Naive thymus-derived CD4-positive, alpha-beta T cell (primary cell): ENCODE results near the gene MNX1. TPM values are rescaled to one million over a fixed set of nuclear protein-coding genes. Genes with fewer than 3 reads are reported as not detected.

Source experiments
- ATAC-seq: fragments of 150-1000 bp; cut with Tn5 transposase; 2 replicates; pipeline ENCODE4 v1.10.0; 2021; ENCODE audit warnings: mild to moderate bottlenecking, moderate library complexity
- CTCF ChIA-PET: fragments of 350-600 bp; sonication (Branson Sonifier 250); formaldehyde crosslinking; loops from one replicate; lab custom pipeline; 2021; ENCODE audit warnings: antibody characterized with exemption; lab: Charles Lee
- POLR2A ChIA-PET: fragments of 350-600 bp; sonication (Branson Sonifier 250); formaldehyde crosslinking; loops from one replicate; lab custom pipeline; 2021; ENCODE audit warnings: antibody characterized with exemption, inconsistent platforms; lab: Charles Lee
- DNase-seq, 9 donors: peaks; one replicate each; pipeline versions ENCODE4 v3.0.0 to v3.0.0-alpha.2; 2020 to 2022; ENCODE audit warnings: mixed read lengths in 1 of 9
- H3K27ac ChIP-seq: one replicate; pipeline ENCODE4 v1.7.0; 2013; ENCODE audit warnings: mild to moderate bottlenecking, low read depth, low read length, moderate library complexity
- H3K27me3 ChIP-seq, 2 donors: one replicate each; pipeline ENCODE4 v1.7.0; 2013; ENCODE audit warnings: low read length in 2 of 2, mild to moderate bottlenecking in 2 of 2, moderate library complexity in 2 of 2; ENCODE audit not compliant: control insufficient read depth in 2 of 2, insufficient read depth in 2 of 2
- H3K36me3 ChIP-seq, 3 experiments: 1 replicate in 2 of 3; 2 replicates in 1 of 3; pipeline ENCODE4 v1.7.0; 2013; ENCODE audit warnings: low read length in 3 of 3, mild to moderate bottlenecking in 3 of 3, moderate library complexity in 1 of 3; ENCODE audit not compliant: insufficient read depth in 3 of 3, control insufficient read depth in 2 of 3
- H3K4me1 ChIP-seq, 2 donors: one replicate each; pipeline ENCODE4 v1.7.0; 2013; ENCODE audit warnings: low read length in 2 of 2, mild to moderate bottlenecking in 2 of 2, moderate library complexity in 1 of 2; ENCODE audit not compliant: control insufficient read depth in 2 of 2, insufficient read depth in 2 of 2
- H3K4me3 ChIP-seq: 2 replicates; pipeline ENCODE4 v1.7.0; 2013; ENCODE audit warnings: mild to moderate bottlenecking, low read length
- H3K9me3 ChIP-seq, 3 experiments: 1 replicate in 2 of 3; 2 replicates in 1 of 3; pipeline ENCODE4 v1.7.0; 2013; ENCODE audit warnings: low read length in 3 of 3; ENCODE audit not compliant: control insufficient read depth in 2 of 3
- H3K27ac Mint-ChIP-seq, 9 donors: one replicate each; pipeline ENCODE4 v1.8.0; 2020 to 2022; ENCODE audit warnings: mixed read lengths in 9 of 9, mild to moderate bottlenecking in 8 of 9, moderate library complexity in 5 of 9, inconsistent platforms in 2 of 9
- H3K27me3 Mint-ChIP-seq, 5 donors: one replicate each; pipeline ENCODE4 v1.8.0; 2021 to 2022; ENCODE audit warnings: mixed read lengths in 5 of 5, mild to moderate bottlenecking in 1 of 5
- H3K36me3 Mint-ChIP-seq, 5 donors: one replicate each; pipeline ENCODE4 v1.8.0; 2020 to 2022; ENCODE audit warnings: mixed read lengths in 5 of 5, mild to moderate bottlenecking in 3 of 5, inconsistent platforms in 1 of 5
- H3K4me1 Mint-ChIP-seq, 7 donors: one replicate each; pipeline ENCODE4 v1.8.0; 2020 to 2022; ENCODE audit warnings: mixed read lengths in 7 of 7, mild to moderate bottlenecking in 3 of 7, inconsistent platforms in 1 of 7
- H3K4me3 Mint-ChIP-seq, 10 donors: one replicate each; pipeline ENCODE4 v1.8.0; 2020 to 2022; ENCODE audit warnings: mild to moderate bottlenecking in 10 of 10, mixed read lengths in 10 of 10, moderate library complexity in 6 of 10, inconsistent platforms in 2 of 10
- H3K9me3 Mint-ChIP-seq, 11 donors: one replicate each; pipeline ENCODE4 v1.8.0; 2020 to 2022; ENCODE audit warnings: mixed read lengths in 11 of 11, mild to moderate bottlenecking in 4 of 11, inconsistent platforms in 1 of 11, moderate library complexity in 1 of 11
- intact Hi-C, 2 donors: fragments of 100-400 bp; cut with micrococcal nuclease; formaldehyde crosslinking; loops; one replicate each; pipeline ENCODE4 v1.15.1; 2023
- polyA plus RNA-seq, 2 donors: library from polyadenylated mRNA; unstranded; fragments of 300-500 nt; fragmentation: Illumina TruSeq; gene quantifications; one replicate each; pipeline ENCODE4 v1.2.3, GENCODE V29; 2021
- total RNA-seq, 6 experiments: library from RNA in 5 of 6; stranded (reverse) in 5 of 6; gene quantifications; 1 replicate in 5 of 6; 2 replicates in 1 of 6; pipeline ENCODE4 v1.2.3 and lab custom pipeline; 2021 to 2026

Gene MNX1
- total and polyA plus RNA-seq, 7 experiments from 2014 or later, result not detected

- Mint-ChIP-seq H3K27ac (peak overlapping the region in 1 of 9 donors; percentile 38), H3K9me3 (peaks cover 0 to 4% (median 0%) of the 10 kb centered on the region in 11 donors), H3K27me3 (peaks cover 62 to 87% (median 72%) of the 10 kb centered on the region in 5 donors), H3K36me3 (peaks cover 0 to 5% (median 0%) of the 10 kb centered on the region in 5 donors), H3K4me1 (peaks cover 13 to 39% (median 28%) of the 10 kb centered on the region in 7 donors), H3K4me3 (peak overlapping the region; percentile 62 to 85 (median 80))
- Histone ChIP-seq H3K27ac (no peak overlapping the region), H3K36me3 (no peaks in the 10 kb centered on the region), H3K27me3 (peaks cover 13 to 18% of the 10 kb centered on the region in 2 donors), H3K4me3 (no peak overlapping the region), H3K4me1 (peaks cover 0 to 14% of the 10 kb centered on the region in 2 donors), H3K9me3 (no peaks in the 10 kb centered on the region)
- DNase-seq (no peak), ATAC-seq (no peak)
- ChIA-PET CTCF (no interaction called here), POLR2A (no interaction called here)
- intact Hi-C loops, result loop anchor here in 1 of 2 donors (5.0 kb wide), 2 partner anchors 1198 to 1623 kb away; no protein-coding TSS in a partner anchor
Observed at GRCh38 chr7:156999958-157000726, 10.3 kb downstream of the MNX1 start.

- H3K4me1 ChIP-seq, result peaks cover 0 to 14% of the 10 kb centered on the region in 2 donors
- Mint-ChIP-seq H3K36me3 (peaks cover 0 to 5% (median 0%) of the 10 kb centered on the region in 5 donors), H3K4me1 (peaks cover 12 to 31% (median 20%) of the 10 kb centered on the region in 7 donors), H3K4me3 (peak overlapping the region; percentile 43 to 83 (median 66)), H3K9me3 (peaks cover 0 to 4% (median 0%) of the 10 kb centered on the region in 11 donors), H3K27ac (no peak overlapping the region), H3K27me3 (peaks cover 58 to 84% (median 67%) of the 10 kb centered on the region in 5 donors)
- H3K4me3 ChIP-seq, result peak overlapping the region; percentile 33
- ATAC-seq, result no peak
- H3K27me3 ChIP-seq, result peaks cover 13 to 18% of the 10 kb centered on the region in 2 donors
- H3K36me3 ChIP-seq, result no peaks in the 10 kb centered on the region
- H3K9me3 ChIP-seq, result no peaks in the 10 kb centered on the region
- no peak overlapping the region for H3K27ac ChIP-seq
- CTCF ChIA-PET, result no interaction called here
- POLR2A ChIA-PET, result no interaction called here
- intact Hi-C loops, result no loop called here
- DNase-seq, result no peak
Observed at GRCh38 chr7:156998988-156999957, 11.2 kb downstream of the MNX1 start.

DNA sequence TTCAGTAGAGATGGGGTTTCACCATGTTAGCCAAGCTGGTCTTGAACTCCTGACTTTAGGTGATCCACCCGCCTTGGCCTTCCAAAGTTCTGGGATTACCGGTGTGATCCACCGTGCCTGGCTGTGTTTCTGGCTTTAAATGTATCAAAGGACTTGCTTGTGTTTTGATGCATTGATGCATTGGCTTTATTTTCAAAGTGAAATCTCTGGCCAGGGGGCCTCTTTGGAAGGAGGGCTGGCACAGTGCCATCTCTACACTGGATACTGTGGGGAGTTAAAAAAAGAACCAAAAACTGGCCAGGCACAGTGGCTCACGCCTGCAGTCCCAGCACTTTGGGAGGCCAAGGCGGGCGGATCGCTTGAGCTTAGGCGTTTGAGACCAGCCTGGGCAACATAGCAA is 16.0 kb downstream of the MNX1 start:
- Mint-ChIP-seq H3K4me1 (peaks cover 0 to 9% (median 4%) of the 10 kb centered on the region in 7 donors), H3K27ac (no peak overlapping the region), H3K4me3 (no peak overlapping the region), H3K27me3 (peaks cover 45 to 69% (median 59%) of the 10 kb centered on the region in 5 donors), H3K36me3 (peaks cover 0 to 5% (median 0%) of the 10 kb centered on the region in 5 donors), H3K9me3 (peaks cover 0 to 4% (median 0%) of the 10 kb centered on the region in 11 donors)
- H3K36me3 ChIP-seq, result no peaks in the 10 kb centered on the region
- ChIA-PET CTCF (no interaction called here), POLR2A (no interaction called here)
- H3K27me3 ChIP-seq, result peaks cover 4% of the 10 kb centered on the region in 2 donors
- ATAC-seq (no peak), DNase-seq (no peak)
- H3K27ac ChIP-seq, result no peak overlapping the region
- intact Hi-C loops, result no loop called here
- no peaks in the 10 kb centered on the region for H3K9me3 ChIP-seq
- H3K4me1 ChIP-seq, result no peaks in the 10 kb centered on the region
- H3K4me3 ChIP-seq, result no peak overlapping the region

- Histone ChIP-seq H3K27ac (no peak overlapping the region), H3K27me3 (peaks cover 0 to under 1% of the 10 kb centered on the region in 2 donors), H3K4me1 (no peaks in the 10 kb centered on the region), H3K36me3 (no peaks in the 10 kb centered on the region), H3K4me3 (no peak overlapping the region), H3K9me3 (no peaks in the 10 kb centered on the region)
- POLR2A ChIA-PET, result no interaction called here
- ATAC-seq (no peak), DNase-seq (no peak)
- H3K4me1 Mint-ChIP-seq, result peaks cover 0 to 4% (median 0%) of the 10 kb centered on the region in 7 donors
- CTCF ChIA-PET, result no interaction called here
- peaks cover 0 to 5% (median 0%) of the 10 kb centered on the region in 5 donors for H3K36me3 Mint-ChIP-seq
- H3K27ac Mint-ChIP-seq, result no peak overlapping the region
- H3K4me3 Mint-ChIP-seq, result no peak overlapping the region
- peaks cover 40 to 63% (median 54%) of the 10 kb centered on the region in 5 donors for H3K27me3 Mint-ChIP-seq
- intact Hi-C loops, result no loop called here
- peaks cover 0 to 4% (median 0%) of the 10 kb centered on the region in 11 donors for H3K9me3 Mint-ChIP-seq
Observed at GRCh38 chr7:156993925-156994235, 16.6 kb downstream of the MNX1 start.

- no peak overlapping the region for H3K27ac Mint-ChIP-seq
- POLR2A ChIA-PET, result no interaction called here
Observed at GRCh38 chr7:156993021-156993924, 17.2 kb downstream of the MNX1 start.

More at GRCh38 chr7:156993021-156993924, 17.2 kb downstream of the MNX1 start:
- H3K4me3 Mint-ChIP-seq, result no peak overlapping the region
- Histone ChIP-seq H3K4me1 (no peaks in the 10 kb centered on the region), H3K27ac (no peak overlapping the region), H3K9me3 (no peaks in the 10 kb centered on the region), H3K27me3 (no peaks in the 10 kb centered on the region), H3K4me3 (no peak overlapping the region), H3K36me3 (no peaks in the 10 kb centered on the region)
- CTCF ChIA-PET, result no interaction called here
- DNase-seq, result no peak
- H3K27me3 Mint-ChIP-seq, result peaks cover 34 to 57% (median 48%) of the 10 kb centered on the region in 5 donors
- intact Hi-C loops, result no loop called here
- ATAC-seq, result no peak
- H3K36me3 Mint-ChIP-seq, result peaks cover 0 to 5% (median 3%) of the 10 kb centered on the region in 5 donors
- peaks cover 0 to 4% (median 0%) of the 10 kb centered on the region in 11 donors for H3K9me3 Mint-ChIP-seq
- H3K4me1 Mint-ChIP-seq, result no peaks in the 10 kb centered on the region
